CD4-positive, alpha-beta T cell (primary cell): ENCODE measurements around the gene MFAP4. TPM values are rescaled to one million over a fixed set of nuclear protein-coding genes. Genes with fewer than 3 reads are reported as not detected.

Experiments
- ATAC-seq: fragments of 200-7000 bp; cut with Tn5 transposase; one replicate; pipeline ENCODE4 v1.10.0; 2022; ENCODE audit warnings: mild to moderate bottlenecking; ENCODE audit not compliant: poor library complexity
- CTCF ChIA-PET: fragments of 350-600 bp; sonication (Branson Sonifier 250); formaldehyde crosslinking; loops from one replicate; lab custom pipeline; 2021; ENCODE audit warnings: antibody characterized with exemption, inconsistent platforms; lab: Charles Lee
- POLR2A ChIA-PET: fragments of 350-600 bp; sonication (Branson Sonifier 250); formaldehyde crosslinking; loops from one replicate; lab custom pipeline; 2021; ENCODE audit warnings: antibody characterized with exemption, inconsistent platforms; lab: Charles Lee
- DNase-seq, 14 experiments: peaks; one replicate each; pipeline ENCODE4 v3.0.0-alpha.2; 2013 to 2020; ENCODE audit warnings: mixed read lengths in 2 of 14
- H3K27ac ChIP-seq, 2 donors: one replicate each; pipeline versions ENCODE4 v1.5.1 to v1.7.0; 2013; ENCODE audit warnings: low read length in 2 of 2, low read depth in 1 of 2, mild to moderate bottlenecking in 1 of 2
- H3K27me3 ChIP-seq, 2 experiments: 1 replicate in 1 of 2; 2 replicates in 1 of 2; pipeline versions ENCODE4 v1.6.1 to v1.7.0; 2013; ENCODE audit warnings: low read length in 2 of 2, control low read depth in 1 of 2, mild to moderate bottlenecking in 1 of 2, moderate library complexity in 1 of 2; ENCODE audit not compliant: insufficient read depth in 2 of 2, control insufficient read depth in 1 of 2
- H3K36me3 ChIP-seq: one replicate; pipeline ENCODE4 v1.6.1; 2013; ENCODE audit warnings: low read length, control low read depth; ENCODE audit not compliant: insufficient read depth
- H3K4me1 ChIP-seq: one replicate; pipeline ENCODE4 v1.6.1; 2013; ENCODE audit warnings: low read length, control low read depth; ENCODE audit not compliant: insufficient read depth
- H3K4me3 ChIP-seq: one replicate; pipeline ENCODE4 v1.5.1; 2013; ENCODE audit warnings: mild to moderate bottlenecking, low read length, moderate library complexity
- H3K9me3 ChIP-seq, 2 experiments: 1 replicate in 1 of 2; 2 replicates in 1 of 2; pipeline versions ENCODE4 v1.6.1 to v1.7.0; 2013; ENCODE audit warnings: low read length in 2 of 2, mild to moderate bottlenecking in 2 of 2, control low read depth in 1 of 2, moderate library complexity in 1 of 2; ENCODE audit not compliant: control insufficient read depth in 1 of 2, insufficient read depth in 1 of 2
- H3K27ac Mint-ChIP-seq: one replicate; pipeline ENCODE4 v1.8.0; 2020; ENCODE audit warnings: mixed read lengths
- H3K27me3 Mint-ChIP-seq: one replicate; pipeline ENCODE4 v1.8.0; 2021; ENCODE audit warnings: mixed read lengths
- H3K36me3 Mint-ChIP-seq: one replicate; pipeline ENCODE4 v1.8.0; 2021; ENCODE audit warnings: low read depth, mixed read lengths
- H3K4me1 Mint-ChIP-seq: one replicate; pipeline ENCODE4 v1.8.0; 2021; ENCODE audit warnings: low read depth, mixed read lengths
- H3K4me3 Mint-ChIP-seq: one replicate; pipeline ENCODE4 v1.8.0; 2020; ENCODE audit warnings: mild to moderate bottlenecking, mixed read lengths
- H3K9me3 Mint-ChIP-seq: one replicate; pipeline ENCODE4 v1.8.0; 2020; ENCODE audit warnings: mixed read lengths
- intact Hi-C, 2 experiments: fragments of 100-400 bp; cut with DNase I in 1 of 2; cut with micrococcal nuclease in 1 of 2; formaldehyde crosslinking; loops; one replicate each; pipeline versions ENCODE4 v1.15.1 to v1.9.0; 2023 to 2025; cut with DNase I, micrococcal nuclease
- total RNA-seq, 174 experiments: library from RNA in 2 of 174; stranded (reverse) in 2 of 174; gene quantifications; one replicate each; pipeline ENCODE4 v1.2.3 and lab custom pipeline; 2021 to 2026
- TF ChIP-seq, protein P1 (sequence below): fragments of 200-600 bp; IDR thresholded peaks from one replicate; pipeline ENCODE4 v1.8.0; 2022; ENCODE audit warnings: antibody characterized with exemption, mild to moderate bottlenecking

The MFAP4 gene
- total RNA-seq, 2 experiments from 2014 or later = not detected

DNA sequence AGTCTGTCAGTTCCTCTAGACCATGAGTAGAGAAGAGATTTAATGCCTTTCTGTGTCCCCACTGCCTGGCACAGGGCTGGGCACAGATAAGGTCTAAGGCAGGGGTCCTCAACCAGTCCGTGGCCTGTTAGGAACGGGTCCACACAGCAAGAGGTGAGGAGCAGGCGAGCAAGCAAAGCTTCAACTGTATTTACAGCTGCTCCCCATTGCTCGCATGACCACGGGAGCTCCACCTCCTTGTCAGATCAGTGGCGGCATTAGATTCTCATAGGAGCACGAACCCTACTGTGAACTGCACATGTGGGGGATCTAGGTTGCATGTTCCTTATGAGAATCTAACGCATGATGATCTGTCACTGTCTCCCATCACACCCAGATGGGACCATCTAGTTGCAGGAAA lies 26.2 kb downstream of the MFAP4 start:
- Histone ChIP-seq H3K27me3 (peaks cover 3 to 4% of the 10 kb centered on the region in 2 experiments), H3K36me3 (no peaks in the 10 kb centered on the region), H3K4me3 (no peak overlapping the region), H3K4me1 (peaks cover 16% of the 10 kb centered on the region), H3K9me3 (no peaks in the 10 kb centered on the region), H3K27ac (no peak overlapping the region)
- H3K9me3 Mint-ChIP-seq = no peaks in the 10 kb centered on the region
- H3K4me1 Mint-ChIP-seq = peaks cover 14% of the 10 kb centered on the region
- ChIA-PET POLR2A (no interaction called here), CTCF (no interaction called here)
- DNase-seq = peak in 2 of 14 experiments; percentile 13 to 26
- H3K27ac Mint-ChIP-seq = no peak overlapping the region
- H3K36me3 Mint-ChIP-seq = no peaks in the 10 kb centered on the region
- ATAC-seq = no peak
- TF ChIP-seq, protein P1, sequence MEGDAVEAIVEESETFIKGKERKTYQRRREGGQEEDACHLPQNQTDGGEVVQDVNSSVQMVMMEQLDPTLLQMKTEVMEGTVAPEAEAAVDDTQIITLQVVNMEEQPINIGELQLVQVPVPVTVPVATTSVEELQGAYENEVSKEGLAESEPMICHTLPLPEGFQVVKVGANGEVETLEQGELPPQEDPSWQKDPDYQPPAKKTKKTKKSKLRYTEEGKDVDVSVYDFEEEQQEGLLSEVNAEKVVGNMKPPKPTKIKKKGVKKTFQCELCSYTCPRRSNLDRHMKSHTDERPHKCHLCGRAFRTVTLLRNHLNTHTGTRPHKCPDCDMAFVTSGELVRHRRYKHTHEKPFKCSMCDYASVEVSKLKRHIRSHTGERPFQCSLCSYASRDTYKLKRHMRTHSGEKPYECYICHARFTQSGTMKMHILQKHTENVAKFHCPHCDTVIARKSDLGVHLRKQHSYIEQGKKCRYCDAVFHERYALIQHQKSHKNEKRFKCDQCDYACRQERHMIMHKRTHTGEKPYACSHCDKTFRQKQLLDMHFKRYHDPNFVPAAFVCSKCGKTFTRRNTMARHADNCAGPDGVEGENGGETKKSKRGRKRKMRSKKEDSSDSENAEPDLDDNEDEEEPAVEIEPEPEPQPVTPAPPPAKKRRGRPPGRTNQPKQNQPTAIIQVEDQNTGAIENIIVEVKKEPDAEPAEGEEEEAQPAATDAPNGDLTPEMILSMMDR = no peak
- H3K27me3 Mint-ChIP-seq = peaks cover 5% of the 10 kb centered on the region
- intact Hi-C loops = loop anchor here (5.0 to 10.0 kb wide), 3 partner anchors 147 to 356 kb away; partner anchors contain the start of genes ALDH3A2 (in 1 of the 2) and FAM83G (in 1 of the 2)
- no peak overlapping the region for H3K4me3 Mint-ChIP-seq

DNA sequence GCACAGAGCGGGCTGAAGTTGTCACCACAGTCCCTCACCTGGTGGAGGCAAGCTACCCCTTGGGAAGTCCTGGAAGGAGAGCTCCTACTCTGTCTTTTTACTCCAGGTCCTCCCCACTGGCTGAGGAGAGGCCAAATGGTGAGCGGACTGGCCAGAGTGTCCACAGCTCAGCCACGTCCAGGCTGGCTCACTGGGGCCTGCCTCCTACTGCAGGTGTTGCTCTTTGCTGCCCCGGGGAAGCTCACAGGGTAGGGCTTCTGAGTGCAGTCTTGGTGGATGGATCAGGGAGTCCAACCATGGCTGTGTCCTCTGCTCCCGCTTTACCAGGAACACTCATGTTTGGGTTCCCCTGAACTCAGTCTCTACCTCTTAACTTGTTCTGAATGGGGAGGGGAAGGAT lies 27.1 kb downstream of the MFAP4 start:
- DNase-seq = peak in 2 of 14 experiments; percentile 9 to 20
- ATAC-seq = no peak
- TF ChIP-seq, protein P1 = no peak
- H3K4me3 Mint-ChIP-seq = no peak overlapping the region
- no peaks in the 10 kb centered on the region for H3K9me3 Mint-ChIP-seq
- H3K4me1 ChIP-seq = peaks cover 16% of the 10 kb centered on the region
- H3K4me1 Mint-ChIP-seq = peaks cover 14% of the 10 kb centered on the region
- H3K36me3 ChIP-seq = no peaks in the 10 kb centered on the region
- intact Hi-C loops = loop anchor here (5.0 to 10.0 kb wide), 3 partner anchors 147 to 355 kb away; partner anchors contain the start of genes ALDH3A2 (in 1 of the 2) and FAM83G (in 1 of the 2)
- no peaks in the 10 kb centered on the region for H3K36me3 Mint-ChIP-seq
- H3K27ac Mint-ChIP-seq = no peak overlapping the region
- H3K9me3 ChIP-seq = no peaks in the 10 kb centered on the region
- H3K27ac ChIP-seq = no peak overlapping the region
- peaks cover 3 to 4% of the 10 kb centered on the region in 2 experiments for H3K27me3 ChIP-seq
- peaks cover 6% of the 10 kb centered on the region for H3K27me3 Mint-ChIP-seq
- ChIA-PET CTCF (interaction anchor here (1.5 kb wide), 1 partner anchor 22 kb away, joined by 3 read pairs; no protein-coding TSS in a partner anchor), POLR2A (interaction anchor here (0.7 kb wide), 1 partner anchor 18 kb away, joined by 3 read pairs; no protein-coding TSS in a partner anchor)
- H3K4me3 ChIP-seq = no peak overlapping the region

- Histone ChIP-seq H3K27me3 (peaks cover under 1 to 3% of the 10 kb centered on the region in 2 experiments), H3K9me3 (no peaks in the 10 kb centered on the region), H3K27ac (no peak overlapping the region), H3K4me1 (peaks cover 16% of the 10 kb centered on the region), H3K36me3 (no peaks in the 10 kb centered on the region), H3K4me3 (no peak overlapping the region)
- ATAC-seq = no peak
- intact Hi-C loops = no loop called here
- H3K4me3 Mint-ChIP-seq = peak overlapping the region; percentile 39
- no peaks in the 10 kb centered on the region for H3K9me3 Mint-ChIP-seq
- H3K27me3 Mint-ChIP-seq = peaks cover 11% of the 10 kb centered on the region
- H3K4me1 Mint-ChIP-seq = peaks cover 14% of the 10 kb centered on the region
- DNase-seq = peak in 1 of 14 experiments; percentile 4
- H3K27ac Mint-ChIP-seq = no peak overlapping the region
- POLR2A ChIA-PET = interaction anchor here (0.7 kb wide), 1 partner anchor 18 kb away, joined by 3 read pairs; no protein-coding TSS in a partner anchor
- TF ChIP-seq, protein P1 = no peak
- CTCF ChIA-PET = interaction anchor here (1.5 kb wide), 1 partner anchor 21 kb away, joined by 3 read pairs; no protein-coding TSS in a partner anchor
- H3K36me3 Mint-ChIP-seq = no peaks in the 10 kb centered on the region
These were observed 27.8 kb downstream of the MFAP4 start for GRCh38 chr17:19359151-19359550.
